Thymus (tissue), 11 donors: Measurements from ENCODE around the gene PCBD1. TPM values are rescaled to one million over a fixed set of nuclear protein-coding genes. Genes with fewer than 3 reads are reported as not detected.
"Not testable (repeated sequence)": the region's sequence is repeated elsewhere in the genome, so short reads cannot be mapped to it uniquely, and the experiment has no call there.

Experiments
- DNase-seq, 9 donors: peaks; one replicate each; pipeline ENCODE4 v3.0.0-alpha.2; 2013; ENCODE audit warnings: low spot score in 9 of 9, low read depth in 6 of 9, missing footprints in 1 of 9
- H3K27ac ChIP-seq, 2 donors: one replicate each; pipeline ENCODE4 v1.5.1; 2013; ENCODE audit warnings: control low read depth in 1 of 2, low read depth in 1 of 2, low read length in 1 of 2, mild to moderate bottlenecking in 1 of 2, moderate library complexity in 1 of 2
- H3K27me3 ChIP-seq, 2 donors: one replicate each; pipeline ENCODE4 v1.5.1; 2013; ENCODE audit warnings: low read length in 1 of 2; ENCODE audit not compliant: control insufficient read depth in 2 of 2, insufficient read depth in 1 of 2
- H3K36me3 ChIP-seq, 2 donors: one replicate each; pipeline ENCODE4 v1.5.1; 2013; ENCODE audit warnings: low read length in 1 of 2, mild to moderate bottlenecking in 1 of 2, moderate library complexity in 1 of 2; ENCODE audit not compliant: control insufficient read depth in 2 of 2, insufficient read depth in 2 of 2
- H3K4me1 ChIP-seq, 2 donors: one replicate each; pipeline ENCODE4 v1.5.1; 2013; ENCODE audit warnings: low read length in 2 of 2; ENCODE audit not compliant: control insufficient read depth in 2 of 2, insufficient read depth in 2 of 2
- H3K4me3 ChIP-seq, 2 donors: one replicate each; pipeline ENCODE4 v1.5.1; 2013; ENCODE audit warnings: low read length in 2 of 2, control low read depth in 1 of 2, mild to moderate bottlenecking in 1 of 2
- H3K9me3 ChIP-seq, 2 donors: one replicate each; pipeline ENCODE4 v1.5.1; 2013; ENCODE audit warnings: low read length in 1 of 2, mild to moderate bottlenecking in 1 of 2; ENCODE audit not compliant: control insufficient read depth in 2 of 2, insufficient read depth in 1 of 2
- WGBS: extraction: QIAGEN DNeasy Blood & Tissue Kit; methylation state at CpG from one replicate; pipeline ENCODE4 v1.1.7; 2013; 5-methylcytosine and 5-hydroxymethylcytosine counted together
- polyA plus RNA-seq: library from polyadenylated mRNA; stranded (reverse); fragments of 200-250 nt; gene quantifications from one replicate; pipeline ENCODE4 v1.2.3, GENCODE V29; 2013
- total RNA-seq: library from RNA; stranded (reverse); fragments of 120-200 nt; gene quantifications from one replicate; pipeline ENCODE4 v1.2.4, GENCODE V29; 2013
- donor health status: healthy.

PCBD1 gene
- total and polyA plus RNA-seq, 2 donors: 22.0 to 59.0 TPM

GRCh38 chr10:70863470-70864160, 24.8 kb downstream of the PCBD1 start:
- H3K36me3 ChIP-seq: peaks cover 4 to 7% of the 10 kb centered on the region in 2 donors
- no peaks in the 10 kb centered on the region for H3K9me3 ChIP-seq
- DNase-seq: no peak
- no peaks in the 10 kb centered on the region for H3K27me3 ChIP-seq
- peaks cover 0 to 2% of the 10 kb centered on the region in 2 donors for H3K4me1 ChIP-seq
- no peak overlapping the region for H3K4me3 ChIP-seq
- H3K27ac ChIP-seq: no peak overlapping the region

GRCh38 chr10:70861495-70862197, 26.7 kb downstream of the PCBD1 start:
- H3K36me3 ChIP-seq: peaks cover 6 to 10% of the 10 kb centered on the region in 2 donors
- not testable (repeated sequence) for H3K27me3 ChIP-seq, H3K4me3 ChIP-seq, H3K27ac ChIP-seq, H3K9me3 ChIP-seq, H3K4me1 ChIP-seq, DNase-seq
- 98% methylated on average over 42 of the region's 42 CpGs for WGBS

- Histone ChIP-seq H3K9me3 (no peaks in the 10 kb centered on the region), H3K4me3 (no peak overlapping the region), H3K36me3 (peaks cover 10 to 12% of the 10 kb centered on the region in 2 donors), H3K27ac (no peak overlapping the region), H3K27me3 (no peaks in the 10 kb centered on the region), H3K4me1 (no peaks in the 10 kb centered on the region)
- DNase-seq: no peak
- WGBS: 97% methylated on average over 5 of the region's 5 CpGs
Measured at GRCh38 chr10:70858759-70859158, 29.6 kb downstream of the PCBD1 start.

GRCh38 chr10:70856454-70856853, 31.9 kb downstream of the PCBD1 start:
- Histone ChIP-seq H3K36me3 (peaks cover 7 to 20% of the 10 kb centered on the region in 2 donors), H3K9me3 (no peaks in the 10 kb centered on the region), H3K27ac (no peak overlapping the region), H3K4me3 (no peak overlapping the region), H3K27me3 (no peaks in the 10 kb centered on the region), H3K4me1 (no peaks in the 10 kb centered on the region)
- WGBS: 94% methylated on average over 2 of the region's 2 CpGs
- DNase-seq: no peak

- H3K27me3 ChIP-seq: no peaks in the 10 kb centered on the region
- H3K36me3 ChIP-seq: peaks cover 6 to 18% of the 10 kb centered on the region in 2 donors
- DNase-seq: no peak
- H3K4me1 ChIP-seq: no peaks in the 10 kb centered on the region
- 100% methylated on average over 1 of the region's 1 CpG for WGBS
- H3K4me3 ChIP-seq: no peak overlapping the region
- no peaks in the 10 kb centered on the region for H3K9me3 ChIP-seq
- H3K27ac ChIP-seq: no peak overlapping the region
Measured at GRCh38 chr10:70853457-70853856, 34.9 kb downstream of the PCBD1 start.

GRCh38 chr10:70853038-70853437, 35.3 kb downstream of the PCBD1 start:
- Histone ChIP-seq H3K4me1 (no peaks in the 10 kb centered on the region), H3K9me3 (no peaks in the 10 kb centered on the region), H3K36me3 (peaks cover 6 to 18% of the 10 kb centered on the region in 2 donors), H3K27me3 (no peaks in the 10 kb centered on the region), H3K27ac (no peak overlapping the region), H3K4me3 (no peak overlapping the region)
- no peak for DNase-seq
- 92% methylated on average over 4 of the region's 4 CpGs for WGBS

- no peaks in the 10 kb centered on the region for H3K4me1 ChIP-seq
- peaks cover 3 to 17% of the 10 kb centered on the region in 2 donors for H3K36me3 ChIP-seq
- H3K9me3 ChIP-seq: no peaks in the 10 kb centered on the region
- no peak overlapping the region for H3K27ac ChIP-seq
- no peak for DNase-seq
- 94% methylated on average over 5 of the region's 5 CpGs for WGBS
- no peaks in the 10 kb centered on the region for H3K27me3 ChIP-seq
- no peak overlapping the region for H3K4me3 ChIP-seq
Measured at GRCh38 chr10:70851597-70852475, 36.5 kb downstream of the PCBD1 start.

- DNase-seq: no peak
- no peak overlapping the region for H3K27ac ChIP-seq
- 96% methylated on average over 3 of the region's 3 CpGs for whole genome bisulfite sequencing
- H3K36me3 ChIP-seq: peaks cover 3 to 19% of the 10 kb centered on the region in 2 donors
- no peak overlapping the region for H3K4me3 ChIP-seq
- H3K9me3 ChIP-seq: no peaks in the 10 kb centered on the region
- H3K27me3 ChIP-seq: no peaks in the 10 kb centered on the region
- no peaks in the 10 kb centered on the region for H3K4me1 ChIP-seq
Measured at GRCh38 chr10:70850097-70850496, 38.3 kb downstream of the PCBD1 start.

- peaks cover 3 to 18% of the 10 kb centered on the region in 2 donors for H3K36me3 ChIP-seq
- no peaks in the 10 kb centered on the region for H3K4me1 ChIP-seq
Measured at GRCh38 chr10:70849582-70850016, 38.8 kb downstream of the PCBD1 start.

More at GRCh38 chr10:70849582-70850016, 38.8 kb downstream of the PCBD1 start:
- no peak for DNase-seq
- Histone ChIP-seq H3K27me3 (no peaks in the 10 kb centered on the region), H3K4me3 (no peak overlapping the region), H3K27ac (no peak overlapping the region), H3K9me3 (no peaks in the 10 kb centered on the region)
- 49% methylated on average over 2 of the region's 2 CpGs for WGBS
